Gastrocnemius medialis (tissue), 4 donors: ENCODE data around the gene ACTL7B. TPM values are rescaled to one million over a fixed set of nuclear protein-coding genes. Genes with fewer than 3 reads are reported as not detected.

Experiments used
- ATAC-seq, 2 donors: fragments of 150-250 bp; one replicate each; pipeline ENCODE4 v1.9.1; 2016
- DNase-seq, 2 donors: peaks; one replicate each; pipeline ENCODE4 v3.0.0-alpha.2; 2019
- H3K27ac ChIP-seq, 4 donors: fragments of 200-600 bp; sonication (generic); 1 replicate in 1 of 4; 2 replicates in 3 of 4; pipeline ENCODE4 v1.5.1; 2016 to 2018; ENCODE audit warnings: mild to moderate bottlenecking in 2 of 4, moderate library complexity in 1 of 4
- H3K27me3 ChIP-seq, 3 donors: fragments of 200-600 bp; sonication (generic) in 2 of 3; 1 replicate in 1 of 3; 2 replicates in 2 of 3; pipeline versions ENCODE4 v1.5.1 to v1.6.0; 2016 to 2019; ENCODE audit warnings: mild to moderate bottlenecking in 1 of 3, moderate library complexity in 1 of 3
- H3K36me3 ChIP-seq, 2 donors: fragments of 200-600 bp; sonication (generic) in 1 of 2; one replicate each; pipeline ENCODE4 v1.5.1; 2017 to 2018
- H3K4me1 ChIP-seq, 2 donors: fragments of 200-600 bp; sonication (generic) in 1 of 2; one replicate each; pipeline ENCODE4 v1.5.1; 2016 to 2017; ENCODE audit warnings: mild to moderate bottlenecking in 2 of 2
- H3K4me3 ChIP-seq, 4 donors: fragments of 200-600 bp; sonication (generic) in 3 of 4; 1 replicate in 1 of 4; 2 replicates in 3 of 4; pipeline ENCODE4 v1.5.1; 2016 to 2019; ENCODE audit warnings: mild to moderate bottlenecking in 2 of 4
- H3K9me3 ChIP-seq, 3 donors: fragments of 200-600 bp; sonication (generic) in 2 of 3; 1 replicate in 1 of 3; 2 replicates in 2 of 3; pipeline ENCODE4 v1.5.1; 2016 to 2019
- CTCF ChIP-seq, 5 experiments: fragments of 450-650 bp in 3 of 5; fragments of 200-600 bp in 2 of 5; sonication (generic) in 2 of 5; IDR thresholded peaks in 4 of 5; conservative IDR thresholded peaks in 1 of 5; 1 replicate in 4 of 5; 2 replicates in 1 of 5; pipeline ENCODE4 v1.5.1; 2016 to 2019; ENCODE audit warnings: antibody characterized with exemption in 5 of 5, mild to moderate bottlenecking in 3 of 5, moderate library complexity in 3 of 5
- POLR2A ChIP-seq, 2 donors: fragments of 450-650 bp; IDR thresholded peaks; one replicate each; pipeline ENCODE4 v1.6.1; 2017; ENCODE audit warnings: antibody characterized with exemption in 2 of 2, mild to moderate bottlenecking in 2 of 2, moderate library complexity in 2 of 2
- in situ Hi-C, 4 donors: fragments of 200-750 bp; cut with MboI; loops; one replicate each; pipeline versions ENCODE4 v1.15.0 to v1.8.0; 2017; ENCODE audit warnings: low sequenced_read_pairs in 4 of 4
- intact Hi-C: fragments of 100-400 bp; cut with DNase I; formaldehyde crosslinking; loops from one replicate; pipeline ENCODE4 v1.15.1; 2023; ENCODE audit warnings: low total_unique reads
- total RNA-seq, 4 donors: library from RNA; depleted of rRNA; stranded (reverse); fragments of >200 nt; gene quantifications; one replicate each; pipeline versions ENCODE4 v1.1.0 to v1.2.3, GENCODE V29; 2016

ACTL7B gene
- total RNA-seq, 4 donors from 2014 or later, result not detected

GRCh38 chr9:108874058-108874788 lies 18.4 kb upstream of the ACTL7B start:
- no peak for ATAC-seq
- Histone ChIP-seq H3K9me3 (no peaks in the 10 kb centered on the region), H3K36me3 (peaks cover 2 to 90% of the 10 kb centered on the region in 2 donors), H3K27me3 (no peaks in the 10 kb centered on the region), H3K4me1 (no peaks in the 10 kb centered on the region), H3K27ac (no peak overlapping the region), H3K4me3 (no peak overlapping the region)
- TF ChIP-seq CTCF (IDR thresholded peaks at IDR 0.05 in 4 of 5, conservative IDR thresholded peaks at IDR 0.05 in 1 of 5), result no peak
- no peak for TF ChIP-seq POLR2A (IDR thresholded peaks at IDR 0.05)
- in situ Hi-C loops, result loop anchor here in 1 of 4 donors (25.0 kb wide), 1 partner anchor 88 kb away; no protein-coding TSS in a partner anchor
- no peak for DNase-seq
- intact Hi-C loops, result no loop called here

GRCh38 chr9:108869092-108869725 lies 13.4 kb upstream of the ACTL7B start:
- intact Hi-C loops, result no loop called here
- Histone ChIP-seq H3K27ac (no peak overlapping the region), H3K4me1 (no peaks in the 10 kb centered on the region), H3K4me3 (no peak overlapping the region), H3K36me3 (peaks cover 0 to 47% of the 10 kb centered on the region in 2 donors), H3K9me3 (no peaks in the 10 kb centered on the region), H3K27me3 (no peaks in the 10 kb centered on the region)
- in situ Hi-C loops, result loop anchor here in 1 of 4 donors (25.0 kb wide), 1 partner anchor 93 kb away; no protein-coding TSS in a partner anchor
- DNase-seq (no peak), ATAC-seq (no peak)
- TF ChIP-seq POLR2A (IDR thresholded peaks at IDR 0.05), result no peak
- no peak for TF ChIP-seq CTCF (IDR thresholded peaks at IDR 0.05 in 4 of 5, conservative IDR thresholded peaks at IDR 0.05 in 1 of 5)

- DNase-seq, result no peak
- intact Hi-C loops, result no loop called here
- ATAC-seq, result no peak
- Histone ChIP-seq H3K27ac (no peak overlapping the region), H3K4me3 (no peak overlapping the region), H3K9me3 (no peaks in the 10 kb centered on the region), H3K36me3 (peaks cover 0 to 33% of the 10 kb centered on the region in 2 donors), H3K27me3 (no peaks in the 10 kb centered on the region), H3K4me1 (no peaks in the 10 kb centered on the region)
- TF ChIP-seq POLR2A (IDR thresholded peaks at IDR 0.05) (no peak), CTCF (IDR thresholded peaks at IDR 0.05 in 4 of 5, conservative IDR thresholded peaks at IDR 0.05 in 1 of 5) (no peak)
- in situ Hi-C loops, result loop anchor here in 1 of 4 donors (25.0 kb wide), 1 partner anchor 94 kb away; no protein-coding TSS in a partner anchor
These were observed 12.0 kb upstream of the ACTL7B start for GRCh38 chr9:108867829-108868228.

- H3K4me3 ChIP-seq, result no peak overlapping the region
- no peak overlapping the region for H3K27ac ChIP-seq
- TF ChIP-seq CTCF (IDR thresholded peaks at IDR 0.05 in 4 of 5, conservative IDR thresholded peaks at IDR 0.05 in 1 of 5), result no peak
- TF ChIP-seq POLR2A (IDR thresholded peaks at IDR 0.05), result no peak
- no peaks in the 10 kb centered on the region for H3K9me3 ChIP-seq
- no peak for DNase-seq
- no peak for ATAC-seq
- in situ Hi-C loops, result loop anchor here in 1 of 4 donors (25.0 kb wide), 1 partner anchor 95 kb away; no protein-coding TSS in a partner anchor
- intact Hi-C loops, result no loop called here
- H3K4me1 ChIP-seq, result no peaks in the 10 kb centered on the region
- peaks cover 0 to 28% of the 10 kb centered on the region in 2 donors for H3K36me3 ChIP-seq
- no peaks in the 10 kb centered on the region for H3K27me3 ChIP-seq
These were observed 11.3 kb upstream of the ACTL7B start for GRCh38 chr9:108867116-108867515.
